Upper lobe of left lung (tissue), 4 donors: ENCODE data around the gene IL1RAPL1.

Experiments
- CTCF ChIP-seq, 6 experiments: fragments of 450-650 bp in 4 of 6; fragments of 200-600 bp in 2 of 6; sonication (generic) in 2 of 6; IDR thresholded peaks; one replicate each; pipeline ENCODE4 v1.5.1; 2016 to 2019; ENCODE audit warnings: antibody characterized with exemption in 6 of 6
- POLR2A ChIP-seq, 4 donors: fragments of 450-650 bp; IDR thresholded peaks; one replicate each; pipeline ENCODE4 v1.5.1; 2016 to 2017; ENCODE audit warnings: antibody characterized with exemption in 4 of 4, mild to moderate bottlenecking in 2 of 4

DNA sequence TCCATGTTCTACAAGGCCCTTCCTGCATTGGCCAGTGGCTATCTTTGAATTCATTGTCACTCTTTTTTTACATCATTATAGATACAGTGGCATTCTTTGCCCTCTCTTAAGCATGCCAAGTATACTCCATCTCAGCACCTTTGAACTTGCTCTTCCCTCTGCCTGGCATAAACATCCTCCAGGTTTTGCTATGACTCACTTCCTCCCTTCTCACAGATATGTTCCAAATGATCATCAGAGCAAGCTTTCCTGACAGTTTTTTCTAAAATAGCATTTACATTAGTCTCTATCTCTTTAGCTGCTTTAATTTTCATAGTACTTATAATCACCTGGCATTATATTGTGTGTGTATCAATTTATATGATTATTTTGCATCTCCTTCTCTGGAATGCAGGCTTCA lies 1074.9 kb downstream of the IL1RAPL1 start:
- TF ChIP-seq CTCF (IDR thresholded peaks at IDR 0.05) (no peak), POLR2A (IDR thresholded peaks at IDR 0.05) (no peak)
